GM23248 (cell line): ENCODE results near the gene USP6NL.

Experiments
- EZH2 ChIP-seq: fragments of 200-600 bp; sonication (generic); IDR thresholded peaks from 2 replicates; pipeline ENCODE4 v1.6.1; 2018; ENCODE audit warnings: antibody characterized with exemption, mild to moderate bottlenecking; ENCODE audit not compliant: insufficient read depth, poor library complexity, severe bottlenecking
- EZH2phosphoT487 ChIP-seq: fragments of 200-600 bp; sonication (generic); IDR thresholded peaks from 2 replicates; pipeline ENCODE4 v1.6.1; 2018; ENCODE audit warnings: antibody characterized with exemption, moderate library complexity, mild to moderate bottlenecking, low read depth; ENCODE audit not compliant: insufficient read depth

DNA sequence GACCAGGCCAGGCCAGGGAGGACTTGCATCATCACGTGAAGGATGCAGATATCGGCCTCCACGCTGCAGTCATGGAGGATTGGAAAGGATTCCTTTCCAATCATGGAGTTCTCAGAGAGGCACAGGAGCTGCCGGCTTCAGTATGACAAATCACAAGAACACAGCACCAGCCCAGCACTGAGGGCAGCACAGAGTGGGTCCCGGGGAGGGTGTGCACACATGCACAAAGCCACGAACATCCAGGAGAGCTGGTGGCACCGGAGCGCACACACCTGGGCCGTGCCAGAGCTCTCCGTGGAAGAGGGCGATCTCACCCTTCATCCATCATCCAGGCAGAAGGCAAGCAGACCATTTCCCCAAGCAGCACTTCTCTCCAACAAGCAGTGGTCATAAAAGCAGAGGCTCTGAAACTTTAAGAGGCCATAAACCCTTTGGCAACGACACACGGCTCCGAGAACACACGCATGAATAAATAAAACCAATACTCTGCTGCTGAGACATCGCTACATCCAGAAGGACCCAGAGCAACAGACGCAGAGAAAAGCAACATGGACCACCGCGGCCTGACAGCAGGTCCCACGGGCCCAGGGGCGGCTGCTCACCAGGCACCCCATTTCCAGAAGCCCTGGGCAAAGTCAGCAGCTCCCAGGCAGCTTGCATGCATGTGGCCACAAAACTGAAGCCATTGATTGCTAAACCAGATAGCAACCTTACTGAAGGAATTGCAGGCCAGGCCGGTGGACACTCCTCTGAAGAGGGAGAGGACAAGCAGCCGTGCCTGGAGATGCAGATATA lies 180.8 kb downstream of the USP6NL start:
- TF ChIP-seq EZH2phosphoT487 (no peak), EZH2 (no peak)
